ENCODE measurements around the gene XCR1. TPM values are rescaled to one million over a fixed set of nuclear protein-coding genes. Genes with fewer than 3 reads are reported as not detected.

The XCR1 gene
- total RNA-seq, 1 donor from 2014 or later = not detected

GRCh38 chr3:46021516-46021915 lies 5.8 kb downstream of the XCR1 start:
- no peak overlapping the region for H3K27ac Mint-ChIP-seq (ENCODE audit: unreplicated experiment)
- H3K36me3 Mint-ChIP-seq (ENCODE audit: low read depth) = no peaks in the 10 kb centered on the region
- TF ChIP-seq, protein P1, sequence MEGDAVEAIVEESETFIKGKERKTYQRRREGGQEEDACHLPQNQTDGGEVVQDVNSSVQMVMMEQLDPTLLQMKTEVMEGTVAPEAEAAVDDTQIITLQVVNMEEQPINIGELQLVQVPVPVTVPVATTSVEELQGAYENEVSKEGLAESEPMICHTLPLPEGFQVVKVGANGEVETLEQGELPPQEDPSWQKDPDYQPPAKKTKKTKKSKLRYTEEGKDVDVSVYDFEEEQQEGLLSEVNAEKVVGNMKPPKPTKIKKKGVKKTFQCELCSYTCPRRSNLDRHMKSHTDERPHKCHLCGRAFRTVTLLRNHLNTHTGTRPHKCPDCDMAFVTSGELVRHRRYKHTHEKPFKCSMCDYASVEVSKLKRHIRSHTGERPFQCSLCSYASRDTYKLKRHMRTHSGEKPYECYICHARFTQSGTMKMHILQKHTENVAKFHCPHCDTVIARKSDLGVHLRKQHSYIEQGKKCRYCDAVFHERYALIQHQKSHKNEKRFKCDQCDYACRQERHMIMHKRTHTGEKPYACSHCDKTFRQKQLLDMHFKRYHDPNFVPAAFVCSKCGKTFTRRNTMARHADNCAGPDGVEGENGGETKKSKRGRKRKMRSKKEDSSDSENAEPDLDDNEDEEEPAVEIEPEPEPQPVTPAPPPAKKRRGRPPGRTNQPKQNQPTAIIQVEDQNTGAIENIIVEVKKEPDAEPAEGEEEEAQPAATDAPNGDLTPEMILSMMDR (conservative IDR thresholded peaks at IDR 0.05) = no peak
- H3K9me3 Mint-ChIP-seq = peaks cover 8% of the 10 kb centered on the region
- H3K4me1 Mint-ChIP-seq = no peaks in the 10 kb centered on the region
- DNase-seq (ENCODE audit: low read depth, low spot score) = no peak
- H3K27me3 Mint-ChIP-seq (ENCODE audit: low read depth) = no peaks in the 10 kb centered on the region
- H3K4me3 Mint-ChIP-seq = no peak overlapping the region

GRCh38 chr3:46020766-46021510 lies 6.3 kb downstream of the XCR1 start:
- no peak overlapping the region for H3K27ac Mint-ChIP-seq (ENCODE audit: unreplicated experiment)
- H3K4me1 Mint-ChIP-seq = no peaks in the 10 kb centered on the region
- no peak overlapping the region for H3K4me3 Mint-ChIP-seq
- no peaks in the 10 kb centered on the region for H3K27me3 Mint-ChIP-seq (ENCODE audit: low read depth)
- DNase-seq (ENCODE audit: low read depth, low spot score) = no peak
- H3K36me3 Mint-ChIP-seq (ENCODE audit: low read depth) = no peaks in the 10 kb centered on the region
- peaks cover 8% of the 10 kb centered on the region for H3K9me3 Mint-ChIP-seq
- TF ChIP-seq, protein P1 (conservative IDR thresholded peaks at IDR 0.05) = no peak

GRCh38 chr3:46019707-46020106 lies 7.6 kb downstream of the XCR1 start:
- DNase-seq (ENCODE audit: low read depth, low spot score) = no peak
- TF ChIP-seq, protein P1 (conservative IDR thresholded peaks at IDR 0.05) = no peak
- no peak overlapping the region for H3K4me3 Mint-ChIP-seq
- no peaks in the 10 kb centered on the region for H3K36me3 Mint-ChIP-seq (ENCODE audit: low read depth)
- H3K9me3 Mint-ChIP-seq = peaks cover 8% of the 10 kb centered on the region
- no peaks in the 10 kb centered on the region for H3K4me1 Mint-ChIP-seq
- H3K27ac Mint-ChIP-seq (ENCODE audit: unreplicated experiment) = no peak overlapping the region
- no peaks in the 10 kb centered on the region for H3K27me3 Mint-ChIP-seq (ENCODE audit: low read depth)

DNA sequence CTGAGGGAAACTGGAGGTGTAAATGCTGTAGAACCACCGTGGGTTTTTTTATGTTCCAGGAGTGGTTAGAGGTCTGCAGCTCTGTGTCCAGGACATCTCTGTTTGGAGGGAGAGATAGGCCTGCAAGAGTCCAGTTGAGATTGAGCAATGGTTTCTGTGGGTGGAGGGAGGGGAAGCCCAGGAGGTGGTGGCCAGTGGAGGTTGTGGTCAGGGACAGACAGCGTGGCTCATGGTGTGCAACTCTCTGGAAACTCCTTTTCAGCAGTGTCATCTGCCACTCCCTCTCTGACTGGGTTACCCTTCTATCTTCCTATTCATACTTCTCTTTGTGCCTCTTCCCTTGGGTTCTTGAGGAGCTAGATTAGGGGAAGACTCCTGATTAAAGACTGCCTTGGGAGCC lies 9.6 kb downstream of the XCR1 start:
- Mint-ChIP-seq H3K36me3 (ENCODE audit: low read depth) (no peaks in the 10 kb centered on the region), H3K9me3 (peaks cover 8% of the 10 kb centered on the region), H3K4me3 (no peak overlapping the region), H3K27me3 (ENCODE audit: low read depth) (no peaks in the 10 kb centered on the region), H3K4me1 (no peaks in the 10 kb centered on the region), H3K27ac (ENCODE audit: unreplicated experiment) (no peak overlapping the region)
- DNase-seq (ENCODE audit: low read depth, low spot score) = no peak
- TF ChIP-seq, protein P1 (conservative IDR thresholded peaks at IDR 0.05) = no peak

- Mint-ChIP-seq H3K27ac (ENCODE audit: unreplicated experiment) (no peak overlapping the region), H3K4me3 (no peak overlapping the region), H3K27me3 (ENCODE audit: low read depth) (peaks cover 3% of the 10 kb centered on the region), H3K36me3 (ENCODE audit: low read depth) (no peaks in the 10 kb centered on the region), H3K9me3 (no peaks in the 10 kb centered on the region), H3K4me1 (no peaks in the 10 kb centered on the region)
- TF ChIP-seq, protein P1 (conservative IDR thresholded peaks at IDR 0.05) = no peak
- no peak for DNase-seq (ENCODE audit: low read depth, low spot score)
Measured at GRCh38 chr3:46013316-46014094, 13.8 kb downstream of the XCR1 start.

All from neural crest cell (in vitro differentiated cells).